HepG2 (cell line): ENCODE data around the gene NFKBIA. TPM values are rescaled to one million over a fixed set of nuclear protein-coding genes. Genes with fewer than 3 reads are reported as not detected.

Experiments used
- ATF7-NPFF ChIP-seq: sonication (generic); formaldehyde crosslinking; IDR thresholded peaks from 2 replicates; pipeline ENCODE4 v1.8.1; 2023; ENCODE audit warnings: mild to moderate bottlenecking, low read depth, missing genetic modification reagents, moderate library complexity
- GATA4 ChIP-seq: sonication (generic); IDR thresholded peaks from 2 replicates; pipeline ENCODE4 v1.6.1; 2016; ENCODE audit warnings: antibody characterized with exemption, low read depth, borderline replicate concordance
- HOXA3 ChIP-seq: sonication (generic); formaldehyde crosslinking; IDR thresholded peaks from 2 replicates; pipeline ENCODE4 v1.5.0; 2020; ENCODE audit warnings: missing genetic modification reagents
- ISL2 ChIP-seq: sonication (generic); formaldehyde crosslinking; IDR thresholded peaks from 2 replicates; pipeline ENCODE4 v1.5.0; 2020; ENCODE audit warnings: missing genetic modification reagents
- KAT2B ChIP-seq: fragments of 150-350 bp; IDR thresholded peaks from 2 replicates; pipeline ENCODE4 v1.6.1; 2014; ENCODE audit warnings: low read depth, low read length, borderline replicate concordance
- KLF11 ChIP-seq: IDR thresholded peaks from 2 replicates; pipeline ENCODE4 v1.6.1; 2016; ENCODE audit warnings: missing compliant biosample characterization
- MIER3 ChIP-seq: IDR thresholded peaks from 2 replicates; pipeline ENCODE4 v1.6.1; 2016; ENCODE audit warnings: missing compliant biosample characterization, borderline replicate concordance
- MTF2 ChIP-seq: sonication (generic); formaldehyde crosslinking; IDR thresholded peaks from 2 replicates; pipeline ENCODE4 v1.5.0; 2020; ENCODE audit warnings: missing genetic modification reagents, borderline replicate concordance
- MXD1 ChIP-seq: sonication (generic); formaldehyde crosslinking; IDR thresholded peaks from 2 replicates; pipeline ENCODE4 v1.4.0; 2020; ENCODE audit warnings: mild to moderate bottlenecking, missing genetic modification reagents
- MXD4 ChIP-seq: IDR thresholded peaks from 2 replicates; pipeline ENCODE4 v1.6.1; 2016; ENCODE audit warnings: mild to moderate bottlenecking, missing biosample characterization, missing genetic modification reagents
- MYNN ChIP-seq: sonication (generic); formaldehyde crosslinking; IDR thresholded peaks from 2 replicates; pipeline ENCODE4 v1.4.0; 2020; ENCODE audit warnings: mild to moderate bottlenecking, low read depth, missing genetic modification reagents
- NFE2L2 ChIP-seq: fragments of 150-350 bp; IDR thresholded peaks from 2 replicates; pipeline ENCODE4 v1.6.1; 2014; ENCODE audit warnings: low read length
- NR2F2 ChIP-seq: IDR thresholded peaks from 2 replicates; pipeline ENCODE4 v1.6.1; 2012; ENCODE audit warnings: low read depth, inconsistent platforms, borderline replicate concordance
- PAWR ChIP-seq: sonication (generic); formaldehyde crosslinking; IDR thresholded peaks from 2 replicates; pipeline ENCODE4 v1.4.0; 2020; ENCODE audit warnings: missing genetic modification reagents, mild to moderate bottlenecking, borderline replicate concordance
- PTBP1 ChIP-seq: fragments of 200-400 bp; formaldehyde crosslinking; IDR thresholded peaks from 2 replicates; pipeline ENCODE4 v1.6.1; 2018; ENCODE audit warnings: low read length, low read depth; ENCODE audit not compliant: poor library complexity, severe bottlenecking
- RBM22 ChIP-seq: fragments of 200-400 bp; formaldehyde crosslinking; optimal IDR thresholded peaks from 2 replicates; pipeline ENCODE3; 2017; ENCODE audit warnings: mild to moderate bottlenecking, low read length, moderate library complexity
- SKI ChIP-seq: fragments of 450-650 bp; IDR thresholded peaks from one replicate; pipeline ENCODE4 v1.6.1; 2018; ENCODE audit warnings: mild to moderate bottlenecking; ENCODE audit not compliant: partially characterized antibody
- STAG1 ChIP-seq: sonication (generic); formaldehyde crosslinking; IDR thresholded peaks from 2 replicates; pipeline ENCODE4 v1.4.0; 2020; ENCODE audit warnings: missing genetic modification reagents
- TARDBP ChIP-seq: sonication (generic); formaldehyde crosslinking; IDR thresholded peaks from 2 replicates; pipeline ENCODE4 v1.8.0; 2022; ENCODE audit warnings: mild to moderate bottlenecking, missing genetic modification reagents
- ZNF44 ChIP-seq: sonication (generic); formaldehyde crosslinking; IDR thresholded peaks from 2 replicates; pipeline ENCODE4 v1.5.1; 2020; ENCODE audit warnings: mild to moderate bottlenecking, missing genetic modification reagents
- ZNF567 ChIP-seq: sonication (generic); formaldehyde crosslinking; IDR thresholded peaks from 2 replicates; pipeline ENCODE4 v1.8.1; 2023; ENCODE audit warnings: mild to moderate bottlenecking, missing genetic modification reagents, borderline replicate concordance
- ZNF589 ChIP-seq: sonication (generic); formaldehyde crosslinking; conservative IDR thresholded peaks from 2 replicates; pipeline ENCODE4 v1.8.0; 2022; ENCODE audit warnings: mild to moderate bottlenecking, moderate library complexity, missing genetic modification reagents
- ZNF660 ChIP-seq: sonication (generic); formaldehyde crosslinking; IDR thresholded peaks from 2 replicates; pipeline ENCODE4 v1.5.1; 2020; ENCODE audit warnings: mild to moderate bottlenecking, low read depth, missing genetic modification reagents, borderline replicate concordance
- ZNF7 ChIP-seq: IDR thresholded peaks from 2 replicates; pipeline ENCODE4 v1.6.1; 2016; ENCODE audit warnings: missing biosample characterization, missing genetic modification reagents
- ZNF782 ChIP-seq: sonication (generic); formaldehyde crosslinking; IDR thresholded peaks from 2 replicates; pipeline ENCODE4 v1.4.0; 2020; ENCODE audit warnings: missing genetic modification reagents, mild to moderate bottlenecking, borderline replicate concordance
- ZSCAN12 ChIP-seq: sonication (generic); formaldehyde crosslinking; IDR thresholded peaks from 2 replicates; pipeline ENCODE4 v1.9.0; 2021; ENCODE audit warnings: mild to moderate bottlenecking, missing genetic modification reagents
- ZXDC ChIP-seq: sonication (generic); formaldehyde crosslinking; IDR thresholded peaks from 2 replicates; pipeline ENCODE4 v1.5.0; 2020; ENCODE audit warnings: mild to moderate bottlenecking, missing genetic modification reagents
- polyA plus RNA-seq, 8 experiments: library from polyadenylated mRNA; depleted of rRNA in 3 of 8; stranded (reverse) in 7 of 8; unstranded in 1 of 8; fragments of >200 nt; fragmentation: Illumina TruSeq in 4 of 8; extraction: Trizol in 4 of 8; gene quantifications; 2 replicates each; pipeline versions ENCODE4 v1.2.1 to v1.2.3, GENCODE V29; 2011 to 2016; ENCODE audit warnings: low read depth in 4 of 8, missing spikeins in 1 of 8, mixed read lengths in 1 of 8; ENCODE audit not compliant: insufficient read depth in 1 of 8
- total RNA-seq, 5 experiments: library from RNA; depleted of rRNA; stranded (reverse); fragments of >200 nt; fragmentation: Illumina TruSeq; extraction: Trizol; gene quantifications; 2 replicates each; pipeline ENCODE4 v1.2.3, GENCODE V29; 2016; ENCODE audit warnings: low read depth in 1 of 5

The NFKBIA gene
- total and polyA plus RNA-seq, 2 of the 13 experiments (the other 11 are each of a cell fraction or from before 2014, with no cell fraction given), result 197 to 319 TPM

GRCh38 chr14:35365130-35366055 is 39.2 kb downstream of the NFKBIA start (continued):
- peak; percentile 29; the same call in 1 of the 2 replicates for TF ChIP-seq MYNN (CRISPR knock-in tag)
- no peak; the same call in 1 of the 2 replicates for TF ChIP-seq ISL2 (CRISPR knock-in tag)
- TF ChIP-seq SKI, result peak; percentile 61
- no peak for TF ChIP-seq MTF2 (CRISPR knock-in tag)
- peak; percentile 84; the same call in 1 of the 2 replicates for TF ChIP-seq ZNF567 (CRISPR knock-in tag)
- TF ChIP-seq GATA4, result peak; percentile 19; the same call in 1 of the 2 replicates
- TF ChIP-seq MXD1, result no peak; the same call in 1 of the 2 replicates
- TF ChIP-seq NR2F2, result peak; percentile 64
- TF ChIP-seq PTBP1, result no peak
- TF ChIP-seq MIER3 (CRISPR knock-in tag), result peak; percentile 97
- peak; percentile 89 for TF ChIP-seq MXD4
- peak; percentile 80; the same call in 1 of the 2 replicates for TF ChIP-seq TARDBP
- peak; percentile 92; the same call in 1 of the 2 replicates for TF ChIP-seq ATF7-NPFF
- peak; percentile 97 for TF ChIP-seq KLF11 (CRISPR knock-in tag)
- no peak for TF ChIP-seq ZNF589
- TF ChIP-seq ZNF7 (CRISPR knock-in tag), result no peak
- TF ChIP-seq RBM22, result no peak
- TF ChIP-seq HOXA3 (CRISPR knock-in tag), result peak; percentile 86
- TF ChIP-seq NFE2L2, result no peak
- TF ChIP-seq ZXDC (CRISPR knock-in tag), result no peak
- TF ChIP-seq ZSCAN12, result no peak; the same call in 1 of the 2 replicates
- TF ChIP-seq ZNF660 (CRISPR knock-in tag), result 0 out of 2 replicates have a peak, but pooled peaks have one; percentile 36
- peak; percentile 75; the same call in 1 of the 2 replicates for TF ChIP-seq ZNF44 (CRISPR knock-in tag)
- TF ChIP-seq STAG1 (CRISPR knock-in tag), result peak; percentile 43
- no peak for TF ChIP-seq KAT2B
- 0 out of 2 replicates have a peak, but pooled peaks have one; percentile 31 for TF ChIP-seq PAWR
- TF ChIP-seq ZNF782 (CRISPR knock-in tag), result 0 out of 2 replicates have a peak, but pooled peaks have one; percentile 33
